Adrenal gland (tissue), 5 donors: ENCODE results near the gene TFAP2E.

ENCODE experiments used
- CTCF ChIP-seq, 6 experiments: fragments of 450-650 bp in 4 of 6; fragments of 200-600 bp in 2 of 6; sonication (generic) in 1 of 6; IDR thresholded peaks; 1 replicate in 5 of 6; 2 replicates in 1 of 6; pipeline versions ENCODE4 v1.5.1 to v1.8.0; 2016 to 2021; ENCODE audit warnings: antibody characterized with exemption in 6 of 6, mild to moderate bottlenecking in 2 of 6, moderate library complexity in 1 of 6
- POLR2A ChIP-seq, 2 donors: fragments of 450-650 bp; IDR thresholded peaks; one replicate each; pipeline ENCODE4 v1.6.1; 2017; ENCODE audit warnings: antibody characterized with exemption in 2 of 2, mild to moderate bottlenecking in 2 of 2, moderate library complexity in 1 of 2
- donor health status: DM: no; HTN: no; CAD: no.

GRCh38 chr1:35555601-35556477, 17.3 kb upstream of the TFAP2E start:
- TF ChIP-seq POLR2A (IDR thresholded peaks at IDR 0.05) (no peak), CTCF (IDR thresholded peaks at IDR 0.05) (no peak)
